Endothelial cell of umbilical vein (primary cell): ENCODE results near the gene KLHL30. TPM values are rescaled to one million over a fixed set of nuclear protein-coding genes. Genes with fewer than 3 reads are reported as not detected.

Experiments
- BruUV-seq: library from RNA; stranded (reverse); fragments of 400-500 nt; replicated peaks from 2 replicates; lab custom pipeline; 2021; lab: Mats Ljungman, UMichigan
- CTCF ChIA-PET: fragments of 300-600, 350-600 bp; sonication (Branson Sonifier 250); formaldehyde crosslinking; loops from one replicate; lab custom pipeline; 2021; ENCODE audit warnings: antibody characterized with exemption, inconsistent platforms; lab: Charles Lee
- POLR2A ChIA-PET: fragments of 300-600, 350-600 bp; sonication (Branson Sonifier 250); formaldehyde crosslinking; loops from one replicate; lab custom pipeline; 2021; ENCODE audit warnings: antibody characterized with exemption, inconsistent platforms; lab: Charles Lee
- DNase-seq: peaks from one replicate; pipeline ENCODE4 v3.0.0-alpha.2; 2011; ENCODE audit warnings: low read depth, low spot score
- FAIRE-seq: peaks from 2 replicates; lab custom pipeline; 2011; peaks lifted over from hg19 to GRCh38; lab: Jason Lieb, UNC
- H2AFZ ChIP-seq: 2 replicates; pipeline ENCODE4 v1.6.0; 2012; ENCODE audit warnings: low read depth, low read length, control low read depth, inconsistent platforms
- H3K27ac ChIP-seq: 2 replicates; pipeline ENCODE4 v1.5.1; 2011; ENCODE audit warnings: low read depth, mild to moderate bottlenecking, control low read depth, low read length, moderate library complexity; ENCODE audit not compliant: insufficient read depth
- H3K27me3 ChIP-seq, 2 experiments: 2 replicates each; pipeline versions ENCODE4 v1.6.0 to v1.6.1; 2011; ENCODE audit warnings: low read length in 2 of 2, mixed read lengths in 1 of 2; ENCODE audit not compliant: control insufficient read depth in 2 of 2, insufficient read depth in 2 of 2
- H3K36me3 ChIP-seq, 2 experiments: 2 replicates in 1 of 2; 3 replicates in 1 of 2; pipeline ENCODE4 v1.5.1; 2011; ENCODE audit warnings: low read length in 2 of 2, mild to moderate bottlenecking in 1 of 2, moderate library complexity in 1 of 2; ENCODE audit not compliant: control insufficient read depth in 2 of 2, insufficient read depth in 2 of 2; ENCODE audit errors: extremely low read depth in 1 of 2
- H3K4me1 ChIP-seq: 3 replicates; pipeline ENCODE4 v1.5.1; 2011; ENCODE audit warnings: mild to moderate bottlenecking, low read length; ENCODE audit not compliant: control insufficient read depth, insufficient read depth; ENCODE audit errors: extremely low read depth
- H3K4me2 ChIP-seq: 2 replicates; pipeline ENCODE4 v1.6.1; 2011; ENCODE audit warnings: low read length, control low read depth, mixed read lengths; ENCODE audit not compliant: insufficient read depth
- H3K4me3 ChIP-seq, 3 experiments: fragments of 200-600 bp in 1 of 3; sonication (generic), shearing (Covaris generic) in 1 of 3; replicated peaks in 1 of 3; 2 replicates each; pipeline ENCODE4 v1.5.1; 2011 to 2016; ENCODE audit warnings: control low read depth in 3 of 3, low read length in 3 of 3, mild to moderate bottlenecking in 2 of 3, inconsistent platforms in 1 of 3, low read depth in 1 of 3, moderate library complexity in 1 of 3; ENCODE audit not compliant: insufficient read depth in 1 of 3
- H3K79me2 ChIP-seq: 2 replicates; pipeline ENCODE4 v1.6.0; 2012; ENCODE audit warnings: low read length, inconsistent platforms; ENCODE audit not compliant: control insufficient read depth, insufficient read depth
- H3K9ac ChIP-seq: replicated peaks from 2 replicates; pipeline ENCODE3; 2011; ENCODE audit warnings: low read length, control low read depth; ENCODE audit not compliant: insufficient read depth; ENCODE audit errors: extremely low read depth
- H3K9me1 ChIP-seq: replicated peaks from 3 replicates; pipeline ENCODE4 v1.6.0; 2011; ENCODE audit warnings: mild to moderate bottlenecking, low read length; ENCODE audit not compliant: control insufficient read depth, insufficient read depth; ENCODE audit errors: extremely low read depth
- H3K9me3 ChIP-seq: replicated peaks from 2 replicates; pipeline ENCODE4 v1.5.1; 2012; ENCODE audit warnings: low read length, inconsistent platforms; ENCODE audit not compliant: control insufficient read depth, insufficient read depth
- H4K20me1 ChIP-seq: replicated peaks from 2 replicates; pipeline ENCODE3; 2011; ENCODE audit warnings: mild to moderate bottlenecking, low read length; ENCODE audit not compliant: control insufficient read depth, insufficient read depth; ENCODE audit errors: extremely low read depth
- EZH2 ChIP-seq: IDR thresholded peaks from 2 replicates; pipeline ENCODE4 v1.6.1; 2012; ENCODE audit warnings: borderline replicate concordance, low read depth, mild to moderate bottlenecking, moderate library complexity, low read length, inconsistent platforms; ENCODE audit not compliant: severe bottlenecking
- FOS ChIP-seq: IDR thresholded peaks from 2 replicates; pipeline ENCODE4 v1.6.1; 2011; ENCODE audit warnings: mild to moderate bottlenecking, low read length, moderate library complexity, borderline replicate concordance; ENCODE audit not compliant: insufficient read depth
- GATA2 ChIP-seq: IDR thresholded peaks from 2 replicates; pipeline ENCODE4 v1.7.0; 2011; ENCODE audit warnings: low read depth, mild to moderate bottlenecking, moderate library complexity, mixed read lengths, low read length; ENCODE audit not compliant: insufficient read length, insufficient read depth
- JUN ChIP-seq: IDR thresholded peaks from 2 replicates; pipeline ENCODE4 v1.6.1; 2011; ENCODE audit warnings: borderline replicate concordance, low read depth; ENCODE audit not compliant: insufficient read length, insufficient read depth
- MAX ChIP-seq: IDR thresholded peaks from 2 replicates; pipeline ENCODE4 v1.6.1; 2011; ENCODE audit not compliant: insufficient read depth, insufficient read length
- MYC ChIP-seq: IDR thresholded peaks from one replicate; pipeline ENCODE4 v1.6.1; 2011; ENCODE audit warnings: mild to moderate bottlenecking, low read depth, low read length
- POLR2A ChIP-seq: IDR thresholded peaks from 2 replicates; pipeline ENCODE4 v1.6.1; 2012; ENCODE audit warnings: low read depth, mild to moderate bottlenecking, control low read depth, low read length
- POLR2AphosphoS5 ChIP-seq: IDR thresholded peaks from 2 replicates; pipeline ENCODE4 v1.6.1; 2012; ENCODE audit warnings: low read depth, mild to moderate bottlenecking, control low read depth, low read length, moderate library complexity; ENCODE audit not compliant: insufficient read depth
- dilution Hi-C: fragments of 300-500 bp; cut with MboI; formaldehyde crosslinking; loops from one replicate; pipeline ENCODE4 v1.15.0; 2019; ENCODE audit warnings: low sequenced_read_pairs; ENCODE audit not compliant: extremely low pct_ligation_motif_present
- intact Hi-C: fragments of 100-400 bp; cut with micrococcal nuclease; formaldehyde crosslinking; loops from one replicate; pipeline ENCODE4 v1.10.0; 2022
- polyA plus RNA-seq, 4 experiments: library from polyadenylated mRNA; depleted of rRNA in 3 of 4; stranded (reverse) in 3 of 4; unstranded in 1 of 4; fragments of >200 nt; gene quantifications; 2 replicates each; pipeline versions ENCODE4 v1.2.1 to v1.2.3, GENCODE V29; 2011 to 2012; ENCODE audit warnings: missing spikeins in 1 of 4
- total RNA-seq: library from RNA; stranded (reverse); gene quantifications from 2 replicates; pipeline ENCODE4 v1.2.3, GENCODE V29; 2021
- TF ChIP-seq, protein P1 (sequence below), 2 donors: IDR thresholded peaks; 1 replicate in 1 of 2; 2 replicates in 1 of 2; pipeline ENCODE4 v1.5.1; 2011; ENCODE audit warnings: low read length in 2 of 2, mild to moderate bottlenecking in 2 of 2, moderate library complexity in 2 of 2, control low read depth in 1 of 2, inconsistent platforms in 1 of 2, low read depth in 1 of 2; ENCODE audit not compliant: insufficient read depth in 1 of 2; ENCODE audit errors: extremely low read depth in 1 of 2

Gene KLHL30
- total and polyA plus RNA-seq, 2 donors (not counting 3 experiments of a cell fraction or from before 2014, with no cell fraction given) = not detected

GRCh38 chr2:238123991-238124470 is 14.4 kb upstream of the KLHL30 start:
- Histone ChIP-seq H3K9ac (no peak overlapping the region), H3K79me2 (no peaks in the 10 kb centered on the region), H3K4me2 (no peak overlapping the region), H3K27me3 (peaks cover 1 to 2% of the 10 kb centered on the region in 2 experiments), H4K20me1 (no peaks in the 10 kb centered on the region), H3K27ac (no peak overlapping the region), H2AFZ (no peak overlapping the region), H3K9me3 (no peaks in the 10 kb centered on the region), H3K4me3 (no peak overlapping the region), H3K9me1 (no peaks in the 10 kb centered on the region), H3K4me1 (no peaks in the 10 kb centered on the region), H3K36me3 (no peaks in the 10 kb centered on the region)
- DNase-seq (no peak), FAIRE-seq (no peak)
- BruUV-seq = no TSS peak
- TF ChIP-seq GATA2 (no peak), MYC (no peak), POLR2AphosphoS5 (no peak), EZH2 (no peak), FOS (no peak), MAX (no peak), JUN (no peak), POLR2A (no peak)
- TF ChIP-seq, protein P1, sequence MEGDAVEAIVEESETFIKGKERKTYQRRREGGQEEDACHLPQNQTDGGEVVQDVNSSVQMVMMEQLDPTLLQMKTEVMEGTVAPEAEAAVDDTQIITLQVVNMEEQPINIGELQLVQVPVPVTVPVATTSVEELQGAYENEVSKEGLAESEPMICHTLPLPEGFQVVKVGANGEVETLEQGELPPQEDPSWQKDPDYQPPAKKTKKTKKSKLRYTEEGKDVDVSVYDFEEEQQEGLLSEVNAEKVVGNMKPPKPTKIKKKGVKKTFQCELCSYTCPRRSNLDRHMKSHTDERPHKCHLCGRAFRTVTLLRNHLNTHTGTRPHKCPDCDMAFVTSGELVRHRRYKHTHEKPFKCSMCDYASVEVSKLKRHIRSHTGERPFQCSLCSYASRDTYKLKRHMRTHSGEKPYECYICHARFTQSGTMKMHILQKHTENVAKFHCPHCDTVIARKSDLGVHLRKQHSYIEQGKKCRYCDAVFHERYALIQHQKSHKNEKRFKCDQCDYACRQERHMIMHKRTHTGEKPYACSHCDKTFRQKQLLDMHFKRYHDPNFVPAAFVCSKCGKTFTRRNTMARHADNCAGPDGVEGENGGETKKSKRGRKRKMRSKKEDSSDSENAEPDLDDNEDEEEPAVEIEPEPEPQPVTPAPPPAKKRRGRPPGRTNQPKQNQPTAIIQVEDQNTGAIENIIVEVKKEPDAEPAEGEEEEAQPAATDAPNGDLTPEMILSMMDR (IDR thresholded peaks at IDR 0.05; ENCODE audit: extremely low read depth in 1 of 2, insufficient read depth in 1 of 2, low read depth in 1 of 2, low read length in 2 of 2) = no peak
- intact Hi-C loops = no loop called here
- POLR2A ChIA-PET = no interaction called here
- CTCF ChIA-PET = no interaction called here
- dilution Hi-C loops = no loop called here
